Stimulated activated CD4-positive, alpha-beta T cell treated with anti-CD3 and anti-CD28 coated beads, Interleukin-2, amount 100 ng/mL, for 48 hours (primary cell): ENCODE measurements around the gene CITED1.

Source experiments
- DNase-seq, 2 donors: peaks; one replicate each; pipeline ENCODE4 v3.0.0-alpha.2; 2020

CITED1 gene

GRCh38 chrX:72269671-72270251, 36.0 kb downstream of the CITED1 start:
- DNase-seq: no peak

- no peak for DNase-seq
Measured at GRCh38 chrX:72268597-72269365, 36.9 kb downstream of the CITED1 start.

- DNase-seq: no peak
Measured at GRCh38 chrX:72265263-72265662, 40.5 kb downstream of the CITED1 start.

GRCh38 chrX:72262077-72262476, 43.6 kb downstream of the CITED1 start:
- no peak for DNase-seq

GRCh38 chrX:72260448-72260847, 45.3 kb downstream of the CITED1 start:
- DNase-seq: no peak

- no peak for DNase-seq
Measured at GRCh38 chrX:72258174-72258573, 47.5 kb downstream of the CITED1 start.

GRCh38 chrX:72255864-72256263, 49.9 kb downstream of the CITED1 start:
- no peak for DNase-seq

GRCh38 chrX:72255445-72255844, 50.3 kb downstream of the CITED1 start:
- DNase-seq: no peak

GRCh38 chrX:72254816-72255215, 50.9 kb downstream of the CITED1 start:
- no peak for DNase-seq

- no peak for DNase-seq
Measured at GRCh38 chrX:72253686-72254085, 52.0 kb downstream of the CITED1 start.
